IMR-90 (cell line): Measurements from ENCODE around the gene CTBP1. TPM values are rescaled to one million over a fixed set of nuclear protein-coding genes. Genes with fewer than 3 reads are reported as not detected.

Experiments
- ATAC-seq: fragments of 200-7000 bp; cut with Tn5 transposase; 2 replicates; pipeline ENCODE4 v1.9.1; 2020; ENCODE audit warnings: low read depth, mild to moderate bottlenecking, moderate library complexity
- BruUV-seq: library from RNA; stranded (reverse); fragments of 400-500 nt; replicated peaks from 2 replicates; lab custom pipeline; 2021; lab: Mats Ljungman, UMichigan
- CTCF ChIA-PET: fragments of 300-600 bp; formaldehyde crosslinking; extraction: SDS; loops from one replicate; lab custom pipeline; 2021; ENCODE audit warnings: antibody characterized with exemption; lab: Yijun Ruan, JAX
- POLR2A ChIA-PET: fragments of 300-600 bp; sonication (Branson Sonifier 250); formaldehyde crosslinking; loops from one replicate; lab custom pipeline; 2022; ENCODE audit warnings: antibody characterized with exemption; ENCODE audit not compliant: unreplicated experiment; lab: Charles Lee
- DNase-seq: peaks from one replicate; pipeline ENCODE4 v3.0.0; 2013
- H2AFZ ChIP-seq: replicated peaks from 2 replicates; pipeline ENCODE3; 2013; ENCODE audit warnings: low read length, mild to moderate bottlenecking; ENCODE audit not compliant: poor library complexity
- H2AK5ac ChIP-seq: 2 replicates; pipeline ENCODE4 v1.6.1; 2013; ENCODE audit warnings: low read depth, low read length, inconsistent platforms
- H2AK9ac ChIP-seq: replicated peaks from 2 replicates; pipeline ENCODE3; 2013; ENCODE audit warnings: mild to moderate bottlenecking, low read depth, low read length, moderate library complexity; ENCODE audit not compliant: poor library complexity
- H2BK120ac ChIP-seq: 2 replicates; pipeline ENCODE4 v1.6.1; 2013; ENCODE audit warnings: low read depth, low read length, inconsistent platforms
- H2BK15ac ChIP-seq: 3 replicates; pipeline ENCODE4 v1.6.1; 2013; ENCODE audit warnings: low read depth, low read length, inconsistent platforms
- H2BK20ac ChIP-seq: 2 replicates; pipeline ENCODE4 v1.6.1; 2013; ENCODE audit warnings: low read depth, mild to moderate bottlenecking, inconsistent platforms, low read length, moderate library complexity
- H2BK5ac ChIP-seq: 2 replicates; pipeline ENCODE4 v1.6.1; 2013; ENCODE audit warnings: mild to moderate bottlenecking, low read depth, low read length, inconsistent platforms; ENCODE audit not compliant: poor library complexity, severe bottlenecking
- H3K14ac ChIP-seq: replicated peaks from 2 replicates; pipeline ENCODE4 v1.6.1; 2013; ENCODE audit warnings: low read depth, low read length, inconsistent platforms
- H3K18ac ChIP-seq: 2 replicates; pipeline ENCODE4 v1.6.1; 2013; ENCODE audit warnings: low read depth, low read length, control low read depth
- H3K23ac ChIP-seq: 2 replicates; pipeline ENCODE4 v1.6.1; 2013; ENCODE audit warnings: low read depth, low read length, inconsistent platforms
- H3K27ac ChIP-seq: 2 replicates; pipeline ENCODE4 v1.5.1; 2013; ENCODE audit warnings: mild to moderate bottlenecking, control low read depth, low read length; ENCODE audit not compliant: insufficient read depth
- H3K27me3 ChIP-seq: 2 replicates; pipeline ENCODE4 v1.6.1; 2013; ENCODE audit warnings: low read length; ENCODE audit not compliant: control insufficient read depth, insufficient read depth
- H3K36me3 ChIP-seq: 2 replicates; pipeline ENCODE4 v1.6.1; 2013; ENCODE audit warnings: low read length, mixed read lengths; ENCODE audit not compliant: control insufficient read depth, insufficient read depth
- H3K4ac ChIP-seq: 2 replicates; pipeline ENCODE4 v1.6.1; 2013; ENCODE audit warnings: low read depth, low read length, inconsistent platforms
- H3K4me1 ChIP-seq: 2 replicates; pipeline ENCODE4 v1.6.1; 2013; ENCODE audit warnings: low read length, mixed read lengths; ENCODE audit not compliant: control insufficient read depth, insufficient read depth
- H3K4me2 ChIP-seq: 2 replicates; pipeline ENCODE4 v1.6.1; 2013; ENCODE audit warnings: low read depth, mild to moderate bottlenecking, control low read depth, low read length, moderate library complexity
- H3K4me3 ChIP-seq: 2 replicates; pipeline ENCODE4 v1.5.1; 2013; ENCODE audit warnings: low read depth, mild to moderate bottlenecking, control low read depth, low read length, moderate library complexity; ENCODE audit not compliant: insufficient read depth
- H3K56ac ChIP-seq: 2 replicates; pipeline ENCODE4 v1.6.1; 2013; ENCODE audit warnings: low read length, inconsistent platforms; ENCODE audit not compliant: insufficient read depth; ENCODE audit errors: extremely low read depth
- H3K79me1 ChIP-seq, 2 experiments: 2 replicates each; pipeline ENCODE4 v1.6.1; 2013; ENCODE audit warnings: low read length in 2 of 2, inconsistent platforms in 1 of 2, low read depth in 1 of 2
- H3K9ac ChIP-seq: 2 replicates; pipeline ENCODE4 v1.6.1; 2013; ENCODE audit warnings: low read depth, low read length, control low read depth
- H3K9me1 ChIP-seq: 2 replicates; pipeline ENCODE4 v1.6.1; 2013; ENCODE audit warnings: low read length, inconsistent platforms; ENCODE audit not compliant: insufficient read depth
- H3K9me3 ChIP-seq: 2 replicates; pipeline ENCODE4 v1.6.1; 2013; ENCODE audit warnings: low read length; ENCODE audit not compliant: control insufficient read depth, insufficient read depth
- H4K20me1 ChIP-seq: 2 replicates; pipeline ENCODE4 v1.6.1; 2013; ENCODE audit warnings: low read length, inconsistent platforms; ENCODE audit not compliant: insufficient read depth
- H4K5ac ChIP-seq: 2 replicates; pipeline ENCODE4 v1.6.1; 2013; ENCODE audit warnings: mild to moderate bottlenecking, low read depth, low read length, control low read depth
- H4K8ac ChIP-seq, 2 experiments: 2 replicates each; pipeline ENCODE4 v1.6.1; 2013; ENCODE audit warnings: low read depth in 2 of 2, low read length in 2 of 2, control low read depth in 1 of 2, inconsistent platforms in 1 of 2
- H4K91ac ChIP-seq: 2 replicates; pipeline ENCODE4 v1.6.1; 2013; ENCODE audit warnings: low read depth, low read length, inconsistent platforms; ENCODE audit not compliant: insufficient read depth
- CEBPB ChIP-seq: IDR thresholded peaks from 2 replicates; pipeline ENCODE4 v1.6.1; 2012; ENCODE audit warnings: low read depth, low read length, improper control_type of control experiment
- NFE2L2 ChIP-seq: fragments of 150-350 bp; IDR thresholded peaks from 2 replicates; pipeline ENCODE4 v1.6.1; 2016; ENCODE audit warnings: low read depth, mild to moderate bottlenecking, low read length
- WGBS, 2 experiments: methylation state at CpG; one replicate each; pipeline versions ENCODE4 v1.1.5 to v1.1.7; 2013; ENCODE audit warnings: missing lambda C conversion rate in 2 of 2; ENCODE audit not compliant: insufficient read length in 1 of 2; ENCODE audit errors: extremely low coverage in 2 of 2; 5-methylcytosine and 5-hydroxymethylcytosine counted together
- dilution Hi-C: fragments of 300-500 bp; cut with HindIII; formaldehyde crosslinking; loops from one replicate; pipeline ENCODE4 v1.14.3; 2018; ENCODE audit warnings: low sequenced_read_pairs; ENCODE audit not compliant: unreplicated experiment
- in situ Hi-C: fragments of 300-500 bp; cut with MboI; formaldehyde crosslinking; loops from 3 replicates; pipeline ENCODE4 v1.14.3; 2019; ENCODE audit warnings: low sequenced_read_pairs, inconsistent platforms, mixed read lengths
- intact Hi-C: fragments of 100-400 bp; cut with micrococcal nuclease; formaldehyde crosslinking; loops from 2 replicates; pipeline ENCODE4 v1.10.0; 2022
- polyA plus RNA-seq, 3 experiments: library from polyadenylated mRNA; depleted of rRNA; stranded (reverse); fragments of >200 nt; gene quantifications; 2 replicates each; pipeline ENCODE4 v1.2.3, GENCODE V29; 2012; ENCODE audit warnings: low replicate concordance in 1 of 3
- total RNA-seq: library from RNA; depleted of rRNA; stranded (reverse); fragments of >200 nt; gene quantifications from 2 replicates; pipeline ENCODE4 v1.2.3, GENCODE V29; 2012

CTBP1 gene
- total and polyA plus RNA-seq, 2 of the 4 experiments (the other 2 are of a cell fraction): 147 to 212 TPM

DNA sequence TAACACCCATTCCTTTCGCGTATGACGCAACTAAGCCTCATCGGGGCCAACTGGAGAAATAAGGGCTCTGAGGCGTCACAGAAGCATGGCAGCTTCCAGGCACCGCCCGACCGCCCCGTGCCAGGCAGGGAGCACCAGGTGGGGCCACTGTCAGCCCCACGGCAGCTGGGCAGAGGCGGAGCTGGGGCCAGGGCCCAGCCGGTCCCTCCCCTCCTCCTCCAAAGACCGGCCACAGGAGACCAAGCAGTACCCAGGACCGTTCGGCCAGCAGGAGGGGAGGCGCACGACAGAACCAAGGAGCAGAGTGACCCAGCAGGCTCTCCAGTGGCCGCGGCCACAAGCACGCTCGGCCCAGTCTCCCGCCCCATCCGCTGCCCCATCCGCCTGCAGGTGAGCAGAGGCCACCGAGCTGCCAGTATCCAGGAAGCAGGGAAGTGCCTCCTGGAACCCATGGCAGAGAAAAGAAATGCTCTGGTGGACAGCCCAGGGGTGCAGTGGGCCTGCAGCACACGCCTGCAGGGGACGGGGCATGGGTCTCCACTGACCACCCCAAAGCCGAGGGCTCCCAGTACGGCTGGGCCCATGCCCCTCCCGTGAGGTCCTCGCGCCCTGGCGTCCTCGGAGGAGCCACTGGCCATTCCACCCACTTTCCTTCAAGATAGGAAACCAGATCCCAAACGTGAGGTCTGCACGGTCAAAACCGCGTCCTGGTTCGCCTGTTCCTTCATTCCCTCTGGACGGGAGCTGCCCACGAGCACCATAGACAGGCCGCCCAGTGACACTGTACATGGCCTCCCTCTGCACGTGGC is 9.6 kb downstream of the CTBP1 start:
- H4K20me1 ChIP-seq: peaks cover 75% of the 10 kb centered on the region
- dilution Hi-C loops: no loop called here
- H3K14ac ChIP-seq: no peak overlapping the region
- H3K27ac ChIP-seq: no peak overlapping the region
- H3K56ac ChIP-seq: no peak overlapping the region
- no peak overlapping the region for H2AFZ ChIP-seq
- H3K27me3 ChIP-seq: no peaks in the 10 kb centered on the region
- no peak overlapping the region for H3K23ac ChIP-seq
- in situ Hi-C loops: no loop called here
- DNase-seq: no peak
- CTCF ChIA-PET: no interaction called here
- no peak overlapping the region for H4K8ac ChIP-seq
- peaks cover 14% of the 10 kb centered on the region for H3K9me1 ChIP-seq
- H4K5ac ChIP-seq: no peak overlapping the region
- peaks cover 9 to 70% of the 10 kb centered on the region in 2 experiments for H3K79me1 ChIP-seq
- H2BK20ac ChIP-seq: no peak overlapping the region
- H2BK5ac ChIP-seq: no peak overlapping the region
- POLR2A ChIA-PET: no interaction called here
- H2AK5ac ChIP-seq: no peak overlapping the region
- H3K4me1 ChIP-seq: peaks cover 5% of the 10 kb centered on the region; the same call in 1 of the 2 replicates
- ATAC-seq: no peak
- no peak overlapping the region for H3K4me3 ChIP-seq
- H3K9ac ChIP-seq: no peak overlapping the region
- no peak overlapping the region for H4K91ac ChIP-seq
- H2AK9ac ChIP-seq: no peak overlapping the region
- H2BK15ac ChIP-seq: no peak overlapping the region
- TF ChIP-seq CEBPB: peak; percentile 36; the same call in 1 of the 2 replicates
- TF ChIP-seq NFE2L2: no peak
- 88% methylated on average over 16 of the region's 43 CpGs; no CpG with 5 or more reads in 1 of the 2 experiments for WGBS, 2 experiments
- no peak overlapping the region for H3K18ac ChIP-seq
- no peak overlapping the region for H3K4ac ChIP-seq
- no peaks in the 10 kb centered on the region for H3K9me3 ChIP-seq
- no peak overlapping the region for H3K4me2 ChIP-seq
- intact Hi-C loops: no loop called here
- no TSS peak for BruUV-seq
- no peak overlapping the region for H2BK120ac ChIP-seq
- H3K36me3 ChIP-seq: peaks cover 60% of the 10 kb centered on the region
